RWPE1 (cell line): ENCODE results near the gene HDLBP.
A peak's percentile ranks its signal among the peaks of the same experiment; 100 is the strongest.

ENCODE experiments used
- CTCF ChIA-PET: fragments of 350-600 bp; sonication (Branson Sonifier 250); formaldehyde crosslinking; extraction: SDS; loops from one replicate; lab custom pipeline; 2021; lab: Yijun Ruan, JAX
- POLR2A ChIA-PET: fragments of 400-600 bp; formaldehyde crosslinking; extraction: SDS; loops from one replicate; lab custom pipeline; 2020; ENCODE audit warnings: antibody characterized with exemption; ENCODE audit not compliant: low non-redundant PET; lab: Yijun Ruan, JAX
- DNase-seq: peaks from one replicate; pipeline ENCODE4 v3.0.0; 2012; ENCODE audit warnings: low spot score
- H3K27ac ChIP-seq: fragments of 450-650 bp; 2 replicates; pipeline ENCODE4 v1.5.1; 2017
- CTCF ChIP-seq: fragments of 450-650 bp; conservative IDR thresholded peaks from 2 replicates; pipeline ENCODE4 v1.5.1; 2017; ENCODE audit warnings: low read depth, mild to moderate bottlenecking

Gene HDLBP

GRCh38 chr2:241223211-241224017 lies 92.1 kb downstream of the HDLBP start:
- ChIA-PET CTCF (interaction anchor here (0.6 kb wide), 1 partner anchor 135 kb away, joined by 3 read pairs; no protein-coding TSS in a partner anchor), POLR2A (no interaction called here)
- H3K27ac ChIP-seq = peak overlapping the region; percentile 50
- TF ChIP-seq CTCF = no peak
- DNase-seq = peak; percentile 43

- DNase-seq = no peak
- ChIA-PET POLR2A (no interaction called here), CTCF (interaction anchor here (0.7 kb wide), 1 partner anchor 14 kb away, joined by 7 read pairs; no protein-coding TSS in a partner anchor)
- TF ChIP-seq CTCF = no peak
- H3K27ac ChIP-seq = no peak overlapping the region
Observed at GRCh38 chr2:241219856-241220356, 95.6 kb downstream of the HDLBP start.

GRCh38 chr2:241219030-241219382 lies 96.5 kb downstream of the HDLBP start:
- DNase-seq = no peak
- ChIA-PET POLR2A (interaction anchor here (0.6 kb wide), 1 partner anchor 305 kb away, joined by 3 read pairs; no protein-coding TSS in a partner anchor), CTCF (interaction anchor here (0.7 to 1.0 kb wide), 3 partner anchors 304 to 368 kb away, joined by 3 read pairs; no protein-coding TSS in a partner anchor)
- H3K27ac ChIP-seq = no peak overlapping the region
- TF ChIP-seq CTCF = no peak

GRCh38 chr2:241218131-241219029 lies 97.1 kb downstream of the HDLBP start:
- H3K27ac ChIP-seq = peak overlapping the region; percentile 63
- ChIA-PET POLR2A (no interaction called here), CTCF (interaction anchor here (0.7 to 1.0 kb wide), 3 partner anchors 304 to 367 kb away, joined by 3 read pairs; no protein-coding TSS in a partner anchor)
- no peak for DNase-seq
- peak; percentile 26; the same call in 1 of the 2 replicates for TF ChIP-seq CTCF

GRCh38 chr2:241217320-241218031 lies 98.0 kb downstream of the HDLBP start:
- ChIA-PET CTCF (interaction anchor here (0.7 kb wide), 1 partner anchor 367 kb away, joined by 3 read pairs; no protein-coding TSS in a partner anchor), POLR2A (no interaction called here)
- H3K27ac ChIP-seq = peak overlapping the region; percentile 76
- no peak for TF ChIP-seq CTCF
- peak; percentile 75 for DNase-seq
